Measurements from ENCODE around the gene NFE2L1.
"Not testable (repeated sequence)": the region's sequence is repeated elsewhere in the genome, so short reads cannot be mapped to it uniquely, and the experiment has no call there.

- not testable (repeated sequence) for TF ChIP-seq EZH2 (IDR thresholded peaks at IDR 0.05; ENCODE audit: insufficient read depth, poor library complexity, severe bottlenecking); EZH2phosphoT487 (IDR thresholded peaks at IDR 0.05; ENCODE audit: insufficient read depth, low read depth)
These were observed 30.4 kb upstream of the NFE2L1 start for GRCh38 chr17:48017817-48018158.
